NCI-H2171 (cell line): Measurements from ENCODE around the gene ATXN1.

ENCODE experiments used
- DNase-seq: peaks from one replicate; lab custom pipeline; 2025; lab: John Stamatoyannopoulos, UW

The ATXN1 gene

GRCh38 chr6:16305246-16305725 is 456.0 kb downstream of the ATXN1 start:
- DNase-seq = no peak

GRCh38 chr6:16302721-16303552 is 458.3 kb downstream of the ATXN1 start:
- DNase-seq = no peak

GRCh38 chr6:16301511-16301910 is 459.7 kb downstream of the ATXN1 start:
- no peak for DNase-seq

- no peak for DNase-seq
Measured at GRCh38 chr6:16299861-16300260, 461.4 kb downstream of the ATXN1 start.

- no peak for DNase-seq
Measured at GRCh38 chr6:16296061-16296670, 465.1 kb downstream of the ATXN1 start.

GRCh38 chr6:16295471-16295870 is 465.8 kb downstream of the ATXN1 start:
- DNase-seq = no peak

- DNase-seq = no peak
Measured at GRCh38 chr6:16295060-16295459, 466.2 kb downstream of the ATXN1 start.

GRCh38 chr6:16294371-16294770 is 466.9 kb downstream of the ATXN1 start:
- no peak for DNase-seq

- no peak for DNase-seq
Measured at GRCh38 chr6:16292942-16293341, 468.3 kb downstream of the ATXN1 start.

GRCh38 chr6:16292432-16292831 is 468.8 kb downstream of the ATXN1 start:
- no peak for DNase-seq

- DNase-seq = no peak
Measured at GRCh38 chr6:16291739-16292138, 469.5 kb downstream of the ATXN1 start.

GRCh38 chr6:16288163-16288562 is 473.1 kb downstream of the ATXN1 start:
- DNase-seq = no peak

GRCh38 chr6:16286151-16286522 is 475.1 kb downstream of the ATXN1 start:
- DNase-seq = no peak

GRCh38 chr6:16285467-16286150 is 475.7 kb downstream of the ATXN1 start:
- DNase-seq = no peak

GRCh38 chr6:16284472-16284871 is 476.8 kb downstream of the ATXN1 start:
- no peak for DNase-seq

GRCh38 chr6:16282370-16282769 is 478.9 kb downstream of the ATXN1 start:
- no peak for DNase-seq

GRCh38 chr6:16279243-16279642 is 482.0 kb downstream of the ATXN1 start:
- no peak for DNase-seq

GRCh38 chr6:16278750-16279149 is 482.5 kb downstream of the ATXN1 start:
- no peak for DNase-seq

- DNase-seq = no peak
Measured at GRCh38 chr6:16278048-16278724, 483.1 kb downstream of the ATXN1 start.

GRCh38 chr6:16277101-16277981 is 483.9 kb downstream of the ATXN1 start:
- DNase-seq = no peak

- DNase-seq = no peak
Measured at GRCh38 chr6:16274885-16275589, 486.2 kb downstream of the ATXN1 start.
